ENCODE results near the gene PRAC2.

DNA sequence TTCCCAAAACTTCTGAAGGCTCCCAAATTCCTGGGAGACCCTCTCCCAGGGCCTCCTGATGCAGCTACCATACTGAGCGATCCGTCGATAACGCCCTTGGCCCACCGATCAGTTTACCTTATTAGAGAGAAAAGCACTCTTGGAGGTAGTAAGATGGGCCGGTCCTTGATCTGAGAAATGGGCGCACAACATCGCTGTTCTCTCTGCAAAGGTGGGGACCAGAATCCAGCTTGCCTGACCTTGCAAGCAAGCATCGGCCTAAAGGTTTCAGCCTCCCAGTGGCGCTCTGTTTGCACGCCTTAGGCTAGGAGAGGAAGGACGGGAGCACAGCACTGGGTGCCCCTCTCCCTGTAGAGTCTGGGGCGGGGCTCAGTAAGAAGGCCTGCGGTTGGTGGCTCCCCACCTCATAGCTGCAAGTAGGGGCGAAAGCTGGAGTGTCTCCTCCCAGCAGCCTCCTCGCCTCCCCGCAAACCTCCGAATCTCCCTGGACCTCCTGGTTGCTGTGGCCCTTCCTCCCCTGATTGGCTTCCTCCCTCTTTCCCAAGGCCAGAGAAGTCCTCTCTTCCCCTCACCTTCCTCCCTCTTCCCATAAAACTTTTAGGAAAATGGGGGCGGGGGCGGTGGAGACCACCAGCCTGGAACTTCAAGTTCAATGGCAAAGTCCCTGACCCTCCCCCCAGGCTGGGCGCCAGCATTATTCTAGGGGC lies 631 bp upstream of the PRAC2 start, which contains the start of gene PRAC1:
- TF ChIP-seq CEBPB (IDR thresholded peaks at IDR 0.05; ENCODE audit: low read depth, low read length), result no peak
- no peak for TF ChIP-seq POLR2AphosphoS5 (IDR thresholded peaks at IDR 0.05; ENCODE audit: low read depth, low read length)
- TF ChIP-seq, protein P1, sequence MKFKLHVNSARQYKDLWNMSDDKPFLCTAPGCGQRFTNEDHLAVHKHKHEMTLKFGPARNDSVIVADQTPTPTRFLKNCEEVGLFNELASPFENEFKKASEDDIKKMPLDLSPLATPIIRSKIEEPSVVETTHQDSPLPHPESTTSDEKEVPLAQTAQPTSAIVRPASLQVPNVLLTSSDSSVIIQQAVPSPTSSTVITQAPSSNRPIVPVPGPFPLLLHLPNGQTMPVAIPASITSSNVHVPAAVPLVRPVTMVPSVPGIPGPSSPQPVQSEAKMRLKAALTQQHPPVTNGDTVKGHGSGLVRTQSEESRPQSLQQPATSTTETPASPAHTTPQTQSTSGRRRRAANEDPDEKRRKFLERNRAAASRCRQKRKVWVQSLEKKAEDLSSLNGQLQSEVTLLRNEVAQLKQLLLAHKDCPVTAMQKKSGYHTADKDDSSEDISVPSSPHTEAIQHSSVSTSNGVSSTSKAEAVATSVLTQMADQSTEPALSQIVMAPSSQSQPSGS (IDR thresholded peaks at IDR 0.05; ENCODE audit: low read length), result no peak
- TF ChIP-seq SP1 (IDR thresholded peaks at IDR 0.05; ENCODE audit: low read depth, low read length), result no peak
- no peak for TF ChIP-seq EP300 (IDR thresholded peaks at IDR 0.05; ENCODE audit: borderline replicate concordance in 1 of 2, low read depth in 2 of 2, low read length in 2 of 2)
- TF ChIP-seq ZNF274 (IDR thresholded peaks at IDR 0.05; ENCODE audit: borderline replicate concordance, extremely low read depth, low read length), result no peak
- no peak for TF ChIP-seq POLR2A (IDR thresholded peaks at IDR 0.05; ENCODE audit: control extremely low read depth in 1 of 2, low read depth in 2 of 2, low read length in 2 of 2)
- TF ChIP-seq TAF1 (IDR thresholded peaks at IDR 0.05; ENCODE audit: low read depth, low read length), result no peak
- no peak for TF ChIP-seq CTCF (IDR thresholded peaks at IDR 0.05; ENCODE audit: control extremely low read depth in 1 of 3, insufficient read depth in 1 of 3, low read depth in 1 of 3, low read length in 3 of 3)
- no peak for TF ChIP-seq TCF12 (IDR thresholded peaks at IDR 0.05; ENCODE audit: low read depth, low read length)
- TF ChIP-seq EGR1 (IDR thresholded peaks at IDR 0.05; ENCODE audit: borderline replicate concordance, low read depth, low read length), result no peak
- peak; percentile 80 for TF ChIP-seq EZH2 (IDR thresholded peaks at IDR 0.05; ENCODE audit: low read depth, low read length, severe bottlenecking)

Measured in H1 (cell line).